GM21529 (cell line): ENCODE results near the gene SHB.
"Not testable (repeated sequence)": the region's sequence is repeated elsewhere in the genome, so short reads cannot be mapped to it uniquely, and the experiment has no call there.

Source experiments
- ATAC-seq: cut with Tn5 transposase; IDR thresholded peaks from one replicate; pipeline ENCODE4 v1.9.1; 2021; ENCODE audit not compliant: unreplicated experiment

SHB gene

GRCh38 chr9:38064842-38065368, 4.1 kb downstream of the SHB start:
- no peak for ATAC-seq

- no peak for ATAC-seq
These were observed 5.7 kb downstream of the SHB start for GRCh38 chr9:38063363-38063707.

DNA sequence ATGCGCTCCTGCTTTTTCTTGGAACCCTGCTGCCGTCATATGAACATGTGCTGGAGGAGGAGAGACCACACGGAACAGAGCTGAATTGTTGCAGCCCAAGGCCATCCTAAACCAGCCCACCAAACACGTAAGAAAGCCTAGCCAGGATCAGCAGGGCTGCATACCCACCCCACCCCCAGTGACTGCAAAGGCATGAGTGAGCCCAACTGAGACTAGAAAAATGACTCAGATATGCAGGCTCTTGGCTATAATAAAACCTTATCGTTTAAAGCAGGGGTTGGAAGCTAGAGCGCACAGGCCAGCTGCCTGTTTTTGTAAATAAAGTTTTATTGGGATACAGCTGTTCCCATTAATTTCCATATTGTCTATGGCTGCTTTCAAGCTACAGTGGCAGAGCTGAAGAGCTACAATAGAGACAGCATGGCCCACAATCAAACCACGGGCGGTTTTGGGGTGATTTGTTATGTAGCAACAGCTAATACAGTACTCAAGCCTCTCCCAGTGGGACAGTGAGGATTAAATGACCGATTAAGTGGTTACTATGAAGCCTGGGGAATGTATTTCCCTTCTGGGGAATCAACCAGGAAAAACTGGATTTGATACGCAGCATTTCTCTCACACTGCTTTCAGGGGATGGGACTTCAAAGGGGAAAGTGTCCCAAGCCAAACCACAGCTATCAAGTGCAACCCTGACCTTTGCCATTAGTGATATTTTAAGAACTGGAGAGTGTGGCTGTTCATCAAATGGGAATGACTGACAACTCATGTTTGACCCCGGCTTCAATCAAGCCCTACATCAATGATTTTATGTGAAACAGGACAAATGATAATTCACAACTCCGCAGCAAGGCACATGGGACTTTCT, 6.3 kb downstream of the SHB start:
- ATAC-seq: no peak

DNA sequence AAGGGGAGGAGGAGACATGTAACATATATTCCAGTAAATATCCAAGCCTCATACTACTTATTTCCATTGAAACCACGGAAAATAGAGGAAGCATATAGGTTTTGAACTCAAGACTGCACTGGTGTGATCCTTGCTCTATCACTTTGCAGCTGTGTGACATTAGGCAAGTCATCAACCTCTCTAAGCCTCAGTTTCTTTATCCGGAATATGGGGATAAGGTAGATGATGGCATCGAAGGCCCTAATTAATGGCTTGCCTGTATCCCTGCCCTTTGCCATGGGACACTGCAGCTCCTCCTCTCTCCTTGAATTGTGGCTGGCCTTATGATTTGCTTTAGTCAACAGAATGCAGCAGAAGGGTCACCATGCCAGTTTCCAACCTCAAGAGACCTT, 6.9 kb downstream of the SHB start:
- no peak for ATAC-seq

GRCh38 chr9:38061326-38061977, 7.6 kb downstream of the SHB start:
- ATAC-seq: peak; percentile 68

GRCh38 chr9:38060681-38061080, 8.3 kb downstream of the SHB start:
- no peak for ATAC-seq

- no peak for ATAC-seq
These were observed 9.6 kb downstream of the SHB start for GRCh38 chr9:38059233-38059936.

- ATAC-seq: no peak
These were observed 10.4 kb downstream of the SHB start for GRCh38 chr9:38058452-38059232.

GRCh38 chr9:38057416-38058195, 11.4 kb downstream of the SHB start:
- no peak for ATAC-seq

DNA sequence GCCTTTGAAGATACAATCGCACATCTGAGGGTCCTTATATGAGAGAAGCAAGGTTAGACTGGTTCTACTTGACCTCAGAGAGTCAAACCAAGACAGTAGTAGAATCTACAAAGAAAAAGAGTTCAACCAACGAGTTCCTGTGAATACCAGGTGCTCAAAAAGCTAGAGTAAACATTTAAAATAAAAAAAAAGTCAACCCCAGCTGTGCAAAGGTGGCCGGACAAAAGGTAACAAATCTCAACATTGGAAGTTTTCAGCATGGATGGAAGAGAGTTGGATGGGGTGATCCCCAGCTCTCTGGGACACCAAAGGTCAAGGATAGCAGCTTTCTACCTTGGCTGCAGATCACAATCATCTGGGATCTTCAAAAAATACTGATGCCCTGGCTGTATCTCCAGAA, 14.4 kb downstream of the SHB start:
- no peak for ATAC-seq

DNA sequence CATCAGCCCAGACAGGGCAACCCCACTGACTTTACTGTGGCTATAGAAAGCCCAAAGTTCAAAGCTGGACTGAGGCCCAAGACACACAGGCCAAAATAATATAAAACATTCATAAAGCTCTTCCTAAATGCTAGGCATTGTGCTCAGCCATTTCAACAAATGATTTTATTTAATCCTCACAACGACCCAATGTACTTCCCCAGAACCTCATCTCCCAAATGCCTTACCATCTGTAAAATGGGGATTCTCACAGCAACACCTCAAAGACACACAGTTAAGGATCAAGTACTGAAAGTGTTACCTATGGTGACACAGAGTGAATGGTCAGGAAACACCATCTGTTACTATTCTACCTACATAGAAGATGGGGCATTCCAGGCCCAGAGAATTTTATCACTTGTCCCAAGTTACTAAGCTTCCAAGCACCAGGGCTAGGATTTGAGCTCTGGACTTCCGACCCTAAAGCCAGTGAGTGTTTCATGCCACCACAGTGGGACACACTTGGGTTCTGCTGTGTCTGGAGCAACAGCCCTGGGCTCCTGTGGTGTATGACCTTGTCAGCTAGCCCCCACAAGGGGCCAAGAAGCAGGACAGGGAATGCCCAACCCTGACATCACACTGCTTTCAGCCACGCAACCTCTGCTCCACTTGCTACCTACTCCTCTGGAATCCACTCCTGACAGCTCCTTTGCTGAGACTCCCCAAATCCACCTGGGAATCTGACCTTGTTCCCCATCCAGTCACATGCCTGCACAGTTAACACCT, 15.1 kb downstream of the SHB start:
- no peak for ATAC-seq

- ATAC-seq: no peak
These were observed 17.1 kb downstream of the SHB start for GRCh38 chr9:38051780-38052546.

- ATAC-seq: no peak
These were observed 20.6 kb downstream of the SHB start for GRCh38 chr9:38048316-38048969.

DNA sequence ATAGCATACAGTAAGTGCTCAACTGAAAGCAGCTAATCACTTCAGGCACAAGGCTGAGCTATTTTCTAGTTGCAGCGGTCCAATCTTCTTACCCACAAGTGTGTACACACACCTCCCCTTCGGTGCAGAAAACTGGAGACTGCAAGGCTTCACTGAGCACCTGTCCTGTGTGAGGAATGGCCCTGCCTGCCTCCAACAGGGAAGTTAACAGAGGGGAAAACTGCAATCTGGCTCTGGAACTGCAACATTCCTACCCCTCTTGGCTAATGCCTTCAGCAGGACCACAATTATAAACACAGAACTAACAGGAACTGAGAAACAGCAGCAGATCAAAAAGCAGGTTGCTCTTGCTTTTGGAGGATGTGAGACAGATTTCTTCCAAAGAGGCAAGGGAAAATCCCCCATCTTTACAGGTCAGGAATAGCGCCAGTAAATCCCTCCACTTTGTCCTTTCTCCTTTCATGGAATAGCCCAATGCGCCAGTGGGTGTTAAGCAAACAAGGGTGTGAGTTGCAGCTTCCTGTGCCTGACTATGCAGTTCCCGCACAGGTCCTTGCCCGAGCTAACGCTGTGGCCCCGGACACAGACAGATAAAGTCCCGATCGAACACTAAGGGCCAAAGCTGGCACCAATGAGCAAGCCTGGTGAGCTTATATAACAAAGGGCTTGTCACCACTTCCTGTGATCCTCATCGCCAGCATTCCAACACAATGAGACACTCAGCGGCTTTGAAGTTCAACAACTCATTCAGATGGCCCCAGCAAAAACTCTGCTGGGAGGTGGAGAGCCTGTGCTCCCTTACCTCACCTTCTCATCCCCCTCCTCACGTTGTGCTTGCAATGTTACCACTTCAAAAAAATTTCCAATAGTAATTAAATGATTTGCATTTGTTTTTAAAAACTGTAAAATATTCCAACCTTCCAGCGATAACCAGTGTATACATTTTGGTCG, 21.5 kb downstream of the SHB start:
- ATAC-seq: no peak

GRCh38 chr9:38046661-38047300, 22.2 kb downstream of the SHB start:
- ATAC-seq: no peak

GRCh38 chr9:38045939-38046338, 23.1 kb downstream of the SHB start:
- ATAC-seq: not testable (repeated sequence)

DNA sequence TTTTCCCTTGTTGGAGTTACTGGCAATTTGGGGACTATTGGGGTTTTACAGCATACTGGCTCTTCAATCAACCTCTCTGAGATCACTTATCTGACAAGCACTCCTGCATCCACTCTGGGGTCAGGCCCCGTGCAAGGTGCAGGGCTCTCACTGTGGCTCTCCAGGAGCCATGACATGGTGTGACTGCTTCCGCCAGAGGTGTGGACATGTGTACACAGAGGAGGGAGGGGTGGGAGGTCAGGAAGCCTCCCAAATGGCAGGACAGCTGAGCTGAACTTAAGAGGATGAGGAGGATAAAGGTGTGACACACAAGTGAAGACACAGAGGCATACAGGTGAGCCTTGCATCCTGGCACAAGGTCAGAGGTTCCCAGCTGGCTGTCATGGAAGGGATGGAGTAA, 24.3 kb downstream of the SHB start:
- no peak for ATAC-seq
